Activated T-helper 2 cell treated with anti-CD3 and anti-CD28 coated beads, Interferon-gamma antibody, Interleukin-2, Interleukin-4, amounts not matched to agents 10 μg/mL and 5 μg/mL and 100 μg/mL, durations not matched to agents 14 hours and 24 hours and 36 hours (primary cell): Measurements from ENCODE around the gene NRM. TPM values are rescaled to one million over a fixed set of nuclear protein-coding genes. Genes with fewer than 3 reads are reported as not detected.

Experiments
- DNase-seq: peaks from one replicate; pipeline ENCODE4 v3.0.0; 2021; ENCODE audit warnings: low spot score
- H3K27ac Mint-ChIP-seq: one replicate; pipeline ENCODE4 v1.8.0; 2021; ENCODE audit warnings: mixed read lengths
- H3K27me3 Mint-ChIP-seq: one replicate; pipeline ENCODE4 v1.8.0; 2021; ENCODE audit warnings: low read depth, mixed read lengths
- H3K36me3 Mint-ChIP-seq: one replicate; pipeline ENCODE4 v1.8.0; 2021; ENCODE audit warnings: low read depth, mixed read lengths
- H3K4me1 Mint-ChIP-seq: one replicate; pipeline ENCODE4 v1.8.0; 2021; ENCODE audit warnings: low read depth, mixed read lengths
- H3K4me3 Mint-ChIP-seq: one replicate; pipeline ENCODE4 v1.8.0; 2021; ENCODE audit warnings: low read depth, mild to moderate bottlenecking, moderate library complexity, mixed read lengths
- H3K9me3 Mint-ChIP-seq: one replicate; pipeline ENCODE4 v1.8.0; 2021; ENCODE audit warnings: mixed read lengths
- intact Hi-C: fragments of 100-400 bp; cut with micrococcal nuclease; formaldehyde crosslinking; loops from one replicate; pipeline ENCODE4 v1.15.1; 2023
- total RNA-seq: library from RNA; stranded (reverse); gene quantifications from 2 replicates; pipeline ENCODE4 v1.2.3, GENCODE V29; 2022

NRM gene
- total RNA-seq, 1 donor from 2014 or later: 24.2 TPM

GRCh38 chr6:30717129-30717844 is 26.5 kb upstream of the NRM start, which contains the start of gene MDC1:
Gene MDC1 (minus strand): TSS chr6:30717281. CDS start chr6:30715175, 2,106 bp downstream.
- Mint-ChIP-seq H3K4me1 (peaks cover 43% of the 10 kb centered on the region), H3K36me3 (peaks cover 68% of the 10 kb centered on the region), H3K4me3 (peak within 1 kb of the TSS; percentile 95), H3K27ac (peak within 1 kb of the TSS; percentile 98), H3K9me3 (no peaks in the 10 kb centered on the region), H3K27me3 (no peaks in the 10 kb centered on the region)
- intact Hi-C loops: loop anchor here (1.0 to 5.0 kb wide), 5 partner anchors 30 to 145 kb away; partner anchors contain the start of genes ABCF1, C6orf136, MRPS18B and PPP1R10
- DNase-seq: peak; percentile 100

- H3K4me1 Mint-ChIP-seq: peaks cover 48% of the 10 kb centered on the region
- H3K4me3 Mint-ChIP-seq: peak overlapping the region; percentile 95
- no peaks in the 10 kb centered on the region for H3K27me3 Mint-ChIP-seq
- H3K27ac Mint-ChIP-seq: peak overlapping the region; percentile 98
- no peak for DNase-seq
- intact Hi-C loops: loop anchor here (1.0 to 5.0 kb wide), 5 partner anchors 30 to 145 kb away; partner anchors contain the start of genes ABCF1, C6orf136, MRPS18B and PPP1R10
- H3K9me3 Mint-ChIP-seq: no peaks in the 10 kb centered on the region
- peaks cover 68% of the 10 kb centered on the region for H3K36me3 Mint-ChIP-seq
Observed at GRCh38 chr6:30716879-30717128, 26.0 kb upstream of the NRM start.

- H3K27ac Mint-ChIP-seq: no peak overlapping the region
- no peak overlapping the region for H3K4me3 Mint-ChIP-seq
- intact Hi-C loops: no loop called here
- peaks cover 52% of the 10 kb centered on the region for H3K4me1 Mint-ChIP-seq
- no peaks in the 10 kb centered on the region for H3K9me3 Mint-ChIP-seq
- no peaks in the 10 kb centered on the region for H3K27me3 Mint-ChIP-seq
- DNase-seq: no peak
- peaks cover 71% of the 10 kb centered on the region for H3K36me3 Mint-ChIP-seq
Observed at GRCh38 chr6:30714263-30714662, 23.5 kb upstream of the NRM start.

GRCh38 chr6:30712441-30712945 is 21.7 kb upstream of the NRM start:
- DNase-seq: no peak
- intact Hi-C loops: no loop called here
- H3K27me3 Mint-ChIP-seq: no peaks in the 10 kb centered on the region
- H3K4me3 Mint-ChIP-seq: peak overlapping the region; percentile 7
- H3K27ac Mint-ChIP-seq: peak overlapping the region; percentile 44
- H3K4me1 Mint-ChIP-seq: peaks cover 43% of the 10 kb centered on the region
- no peaks in the 10 kb centered on the region for H3K9me3 Mint-ChIP-seq
- peaks cover 78% of the 10 kb centered on the region for H3K36me3 Mint-ChIP-seq

- DNase-seq: no peak
Observed at GRCh38 chr6:30711758-30712380, 21.1 kb upstream of the NRM start.

GRCh38 chr6:30709101-30709868 is 18.5 kb upstream of the NRM start:
- Mint-ChIP-seq H3K27ac (no peak overlapping the region), H3K27me3 (no peaks in the 10 kb centered on the region), H3K9me3 (no peaks in the 10 kb centered on the region), H3K36me3 (peaks cover 77% of the 10 kb centered on the region), H3K4me3 (no peak overlapping the region), H3K4me1 (peaks cover 26% of the 10 kb centered on the region)
- DNase-seq: no peak
- intact Hi-C loops: no loop called here

More at GRCh38 chr6:30711758-30712380, 21.1 kb upstream of the NRM start:
- H3K9me3 Mint-ChIP-seq: no peaks in the 10 kb centered on the region
- H3K4me1 Mint-ChIP-seq: peaks cover 43% of the 10 kb centered on the region
- peak overlapping the region; percentile 44 for H3K27ac Mint-ChIP-seq
- H3K27me3 Mint-ChIP-seq: no peaks in the 10 kb centered on the region
- peak overlapping the region; percentile 7 for H3K4me3 Mint-ChIP-seq
- peaks cover 79% of the 10 kb centered on the region for H3K36me3 Mint-ChIP-seq
- intact Hi-C loops: no loop called here

GRCh38 chr6:30707281-30707850 is 16.6 kb upstream of the NRM start:
- Mint-ChIP-seq H3K4me3 (no peak overlapping the region), H3K4me1 (peaks cover 16% of the 10 kb centered on the region), H3K27ac (peak overlapping the region; percentile 36), H3K36me3 (peaks cover 77% of the 10 kb centered on the region), H3K9me3 (no peaks in the 10 kb centered on the region), H3K27me3 (no peaks in the 10 kb centered on the region)
- no peak for DNase-seq
- intact Hi-C loops: no loop called here

GRCh38 chr6:30705620-30706019 is 14.8 kb upstream of the NRM start:
- intact Hi-C loops: no loop called here
- Mint-ChIP-seq H3K9me3 (no peaks in the 10 kb centered on the region), H3K36me3 (peaks cover 68% of the 10 kb centered on the region), H3K4me1 (peaks cover 2% of the 10 kb centered on the region), H3K27ac (no peak overlapping the region), H3K27me3 (no peaks in the 10 kb centered on the region), H3K4me3 (no peak overlapping the region)
- DNase-seq: no peak

- Mint-ChIP-seq H3K27ac (no peak overlapping the region), H3K27me3 (no peaks in the 10 kb centered on the region), H3K36me3 (peaks cover 69% of the 10 kb centered on the region), H3K9me3 (no peaks in the 10 kb centered on the region), H3K4me3 (no peak overlapping the region), H3K4me1 (peaks cover 2% of the 10 kb centered on the region)
- intact Hi-C loops: no loop called here
- DNase-seq: no peak
Observed at GRCh38 chr6:30703821-30704220, 13.0 kb upstream of the NRM start.

- H3K27ac Mint-ChIP-seq: no peak overlapping the region
- H3K27me3 Mint-ChIP-seq: no peaks in the 10 kb centered on the region
- no peaks in the 10 kb centered on the region for H3K9me3 Mint-ChIP-seq
- H3K36me3 Mint-ChIP-seq: peaks cover 66% of the 10 kb centered on the region
- no peak overlapping the region for H3K4me3 Mint-ChIP-seq
- H3K4me1 Mint-ChIP-seq: peaks cover 2% of the 10 kb centered on the region
- DNase-seq: no peak
- intact Hi-C loops: no loop called here
Observed at GRCh38 chr6:30703011-30703410, 12.2 kb upstream of the NRM start.

GRCh38 chr6:30700340-30700739 is 9.6 kb upstream of the NRM start:
- peaks cover 48% of the 10 kb centered on the region for H3K36me3 Mint-ChIP-seq
- H3K4me3 Mint-ChIP-seq: no peak overlapping the region
- peaks cover 1% of the 10 kb centered on the region for H3K4me1 Mint-ChIP-seq
- H3K27me3 Mint-ChIP-seq: no peaks in the 10 kb centered on the region
- no peak overlapping the region for H3K27ac Mint-ChIP-seq
- intact Hi-C loops: no loop called here
- no peaks in the 10 kb centered on the region for H3K9me3 Mint-ChIP-seq
- DNase-seq: no peak

- no peak overlapping the region for H3K27ac Mint-ChIP-seq
- peaks cover 13% of the 10 kb centered on the region for H3K36me3 Mint-ChIP-seq
- no peak overlapping the region for H3K4me3 Mint-ChIP-seq
- intact Hi-C loops: no loop called here
- H3K9me3 Mint-ChIP-seq: no peaks in the 10 kb centered on the region
- DNase-seq: no peak
- peaks cover 1% of the 10 kb centered on the region for H3K4me1 Mint-ChIP-seq
- H3K27me3 Mint-ChIP-seq: no peaks in the 10 kb centered on the region
Observed at GRCh38 chr6:30696432-30696831, 5.6 kb upstream of the NRM start.
